ENCODE results near the gene CCP110.

GRCh38 chr16:19499481-19499880, 24.3 kb upstream of the CCP110 start:
- TF ChIP-seq CTCF (conservative IDR thresholded peaks at IDR 0.05; ENCODE audit: low read length), result no peak
- TF ChIP-seq EZH2phosphoT487 (IDR thresholded peaks at IDR 0.05; ENCODE audit: borderline replicate concordance), result no peak

Data from Loucy (cell line).